ENCODE measurements around the gene APOL1.
"Not testable (repeated sequence)": the region's sequence is repeated elsewhere in the genome, so short reads cannot be mapped to it uniquely, and the experiment has no call there.

- not testable (repeated sequence) for TF ChIP-seq CTCF, POLR2A (IDR thresholded peaks at IDR 0.05)
Observed at GRCh38 chr22:36290391-36291075, 37.6 kb downstream of the APOL1 start.

Data from lower leg skin (tissue), 3 donors.